CD8-positive, alpha-beta memory T cell (primary cell): ENCODE data around the gene TPSD1. TPM values are rescaled to one million over a fixed set of nuclear protein-coding genes. Genes with fewer than 3 reads are reported as not detected.
"Not testable (repeated sequence)": the region's sequence is repeated elsewhere in the genome, so short reads cannot be mapped to it uniquely, and the experiment has no call there.

ENCODE experiments used
- CTCF ChIA-PET: fragments of 350-600 bp; sonication (Branson Sonifier 250); formaldehyde crosslinking; loops from one replicate; lab custom pipeline; 2021; ENCODE audit warnings: antibody characterized with exemption; lab: Charles Lee
- POLR2A ChIA-PET: fragments of 350-600 bp; sonication (Branson Sonifier 250); formaldehyde crosslinking; loops from one replicate; lab custom pipeline; 2021; ENCODE audit warnings: antibody characterized with exemption; lab: Charles Lee
- DNase-seq, 5 donors: peaks; one replicate each; pipeline versions ENCODE4 v3.0.0 to v3.0.0-alpha.2; 2020 to 2022; ENCODE audit warnings: mixed read lengths in 1 of 5
- H3K27ac ChIP-seq: one replicate; pipeline ENCODE4 v1.7.0; 2013; ENCODE audit warnings: low read depth, mild to moderate bottlenecking, low read length, moderate library complexity
- H3K27me3 ChIP-seq: 2 replicates; pipeline ENCODE4 v1.7.0; 2013; ENCODE audit warnings: low read length, mild to moderate bottlenecking; ENCODE audit not compliant: insufficient read depth, poor library complexity, severe bottlenecking
- H3K36me3 ChIP-seq: 2 replicates; pipeline ENCODE4 v1.7.0; 2013; ENCODE audit warnings: mild to moderate bottlenecking, low read length, moderate library complexity; ENCODE audit not compliant: insufficient read depth
- H3K4me1 ChIP-seq: 2 replicates; pipeline ENCODE4 v1.7.0; 2013; ENCODE audit warnings: mild to moderate bottlenecking, low read length, moderate library complexity; ENCODE audit not compliant: insufficient read depth
- H3K4me3 ChIP-seq: 2 replicates; pipeline ENCODE4 v1.7.0; 2013; ENCODE audit warnings: mild to moderate bottlenecking, low read length
- H3K9me3 ChIP-seq: 2 replicates; pipeline ENCODE4 v1.7.0; 2013; ENCODE audit warnings: mild to moderate bottlenecking, low read length
- H3K27ac Mint-ChIP-seq, 8 donors: one replicate each; pipeline ENCODE4 v1.8.0; 2020 to 2021; ENCODE audit warnings: mixed read lengths in 8 of 8, mild to moderate bottlenecking in 6 of 8, inconsistent platforms in 3 of 8, moderate library complexity in 3 of 8
- H3K27me3 Mint-ChIP-seq, 2 donors: one replicate each; pipeline ENCODE4 v1.8.0; 2020 to 2021; ENCODE audit warnings: mixed read lengths in 2 of 2, mild to moderate bottlenecking in 1 of 2, moderate library complexity in 1 of 2
- H3K36me3 Mint-ChIP-seq, 3 donors: one replicate each; pipeline ENCODE4 v1.8.0; 2020 to 2021; ENCODE audit warnings: mixed read lengths in 3 of 3, inconsistent platforms in 1 of 3, mild to moderate bottlenecking in 1 of 3
- H3K4me1 Mint-ChIP-seq, 3 donors: one replicate each; pipeline ENCODE4 v1.8.0; 2020 to 2021; ENCODE audit warnings: mixed read lengths in 3 of 3, inconsistent platforms in 1 of 3, mild to moderate bottlenecking in 1 of 3
- H3K4me3 Mint-ChIP-seq, 7 donors: one replicate each; pipeline ENCODE4 v1.8.0; 2020 to 2021; ENCODE audit warnings: mixed read lengths in 7 of 7, mild to moderate bottlenecking in 6 of 7, moderate library complexity in 4 of 7, inconsistent platforms in 2 of 7
- H3K9me3 Mint-ChIP-seq, 5 donors: one replicate each; pipeline ENCODE4 v1.8.0; 2020 to 2022; ENCODE audit warnings: mixed read lengths in 5 of 5, mild to moderate bottlenecking in 3 of 5, moderate library complexity in 2 of 5, inconsistent platforms in 1 of 5
- polyA plus RNA-seq: library from polyadenylated mRNA; unstranded; fragments of 300-500 nt; fragmentation: Illumina TruSeq; gene quantifications from one replicate; pipeline ENCODE4 v1.2.3, GENCODE V29; 2021
- total RNA-seq, 2 experiments: library from RNA; stranded (reverse); gene quantifications; one replicate each; pipeline ENCODE4 v1.2.3, GENCODE V29; 2021

TPSD1 gene
- total and polyA plus RNA-seq, 3 experiments from 2014 or later, result not detected

DNA sequence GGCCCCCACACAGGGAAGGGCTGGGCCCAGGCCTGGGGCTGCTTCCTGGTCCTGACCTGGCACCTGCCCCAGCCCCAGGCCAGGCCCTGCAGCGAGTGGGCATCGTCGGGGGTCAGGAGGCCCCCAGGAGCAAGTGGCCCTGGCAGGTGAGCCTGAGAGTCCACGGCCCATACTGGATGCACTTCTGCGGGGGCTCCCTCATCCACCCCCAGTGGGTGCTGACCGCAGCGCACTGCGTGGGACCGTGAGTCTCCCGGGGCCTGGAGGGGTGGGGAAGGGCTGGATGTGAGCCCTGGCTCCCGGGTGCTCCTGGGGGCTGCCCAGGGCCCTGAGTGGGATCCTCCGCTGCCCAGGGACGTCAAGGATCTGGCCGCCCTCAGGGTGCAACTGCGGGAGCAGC lies 14.8 kb upstream of the TPSD1 start:
- not testable (repeated sequence) for H3K9me3 Mint-ChIP-seq

GRCh38 chr16:1243363-1243762 lies 12.5 kb upstream of the TPSD1 start:
- DNase-seq, H3K4me3 Mint-ChIP-seq, H3K9me3 Mint-ChIP-seq, H3K27me3 ChIP-seq, POLR2A ChIA-PET, H3K27ac Mint-ChIP-seq, H3K27ac ChIP-seq, H3K4me1 ChIP-seq, H3K9me3 ChIP-seq, H3K4me1 Mint-ChIP-seq, H3K36me3 ChIP-seq, H3K36me3 Mint-ChIP-seq, H3K4me3 ChIP-seq, H3K27me3 Mint-ChIP-seq, CTCF ChIA-PET: not testable (repeated sequence)

More for the DNA sequence above, 14.8 kb upstream of the TPSD1 start:
- H3K4me1 Mint-ChIP-seq, H3K9me3 ChIP-seq, CTCF ChIA-PET, H3K27me3 ChIP-seq, DNase-seq, H3K27ac Mint-ChIP-seq, H3K36me3 ChIP-seq, H3K27me3 Mint-ChIP-seq, POLR2A ChIA-PET, H3K4me1 ChIP-seq, H3K36me3 Mint-ChIP-seq, H3K27ac ChIP-seq, H3K4me3 Mint-ChIP-seq, H3K4me3 ChIP-seq: not testable (repeated sequence)

DNA sequence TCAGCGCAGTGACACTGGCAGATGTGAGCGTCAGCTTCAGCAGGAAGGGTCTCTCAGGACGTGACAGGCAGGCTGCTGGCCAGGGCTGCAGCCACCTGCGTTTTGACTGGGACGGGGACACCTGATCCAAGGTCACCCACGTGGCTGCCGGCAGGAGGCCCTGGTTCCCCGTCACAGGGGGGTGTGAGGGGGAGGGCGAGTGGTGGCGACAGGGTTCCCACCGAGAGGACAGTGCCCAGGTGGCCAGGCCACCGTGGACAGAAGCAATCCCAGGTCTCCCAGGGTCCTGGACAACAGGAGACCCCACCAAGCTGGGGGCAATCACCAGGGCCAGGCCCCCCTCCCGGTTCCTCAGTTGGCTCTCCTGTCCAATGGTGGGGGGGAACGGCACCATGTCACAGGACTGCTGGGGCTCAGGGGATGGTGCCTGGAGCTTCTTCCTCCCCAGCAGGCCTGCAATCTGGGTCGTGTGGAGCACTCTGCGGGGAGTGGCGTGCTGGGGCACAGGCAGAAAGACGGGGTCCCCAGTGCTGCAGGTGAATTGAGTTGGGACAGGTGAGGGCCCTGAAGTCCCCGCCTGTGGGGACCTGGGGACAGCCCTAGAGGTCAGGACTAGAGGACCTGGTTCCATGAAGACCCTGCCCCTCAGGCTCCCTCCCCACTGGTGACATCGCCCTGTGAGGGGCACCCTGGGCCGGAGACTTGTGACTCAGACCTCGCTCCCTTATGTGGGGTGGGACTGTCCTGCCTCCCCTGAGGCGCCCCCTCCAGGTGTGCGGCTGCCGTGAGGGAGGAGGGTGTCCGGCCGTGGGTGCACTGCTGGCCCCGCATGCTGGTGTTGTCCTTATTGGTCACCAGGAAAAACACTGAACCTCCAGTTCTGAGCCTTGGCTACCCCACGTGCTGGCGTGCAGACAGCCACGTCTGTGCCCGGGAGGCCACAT lies 11.7 kb upstream of the TPSD1 start:
- H3K4me1 ChIP-seq, H3K4me3 ChIP-seq, CTCF ChIA-PET, H3K4me1 Mint-ChIP-seq, H3K4me3 Mint-ChIP-seq, H3K27ac Mint-ChIP-seq, H3K9me3 Mint-ChIP-seq, H3K27ac ChIP-seq, H3K27me3 ChIP-seq, H3K36me3 ChIP-seq, H3K9me3 ChIP-seq, H3K27me3 Mint-ChIP-seq, POLR2A ChIA-PET, H3K36me3 Mint-ChIP-seq: not testable (repeated sequence)
- DNase-seq, result peak in 1 of 5 donors; percentile 21

DNA sequence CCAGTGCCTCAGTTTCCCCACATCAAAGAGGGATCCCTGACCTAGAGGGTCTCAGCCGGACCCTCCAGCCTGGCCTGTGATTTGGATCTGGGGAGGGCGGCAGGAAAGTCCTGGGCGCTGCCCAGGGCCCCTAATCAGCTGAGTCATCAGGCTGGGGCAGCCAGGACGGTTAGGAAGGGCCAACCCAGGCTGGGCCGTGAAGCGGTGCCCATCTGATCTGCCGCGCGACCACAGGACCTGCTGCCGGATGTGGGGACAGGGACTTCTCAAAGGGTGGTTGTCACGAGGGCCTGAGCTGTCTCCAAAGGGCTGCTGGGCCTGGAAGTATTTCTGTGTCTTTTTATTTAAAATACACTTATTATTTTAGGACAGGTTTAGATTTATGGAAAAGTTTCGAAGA lies 11.0 kb upstream of the TPSD1 start:
- CTCF ChIA-PET, result no interaction called here

GRCh38 chr16:1245452-1246020 lies 10.3 kb upstream of the TPSD1 start:
- Mint-ChIP-seq H3K27me3 (peaks cover 4 to 9% of the 10 kb centered on the region in 2 donors), H3K4me1 (no peaks in the 10 kb centered on the region), H3K4me3 (no peak overlapping the region), H3K9me3 (no peaks in the 10 kb centered on the region), H3K27ac (no peak overlapping the region), H3K36me3 (no peaks in the 10 kb centered on the region)
- H3K4me1 ChIP-seq, result no peaks in the 10 kb centered on the region
- DNase-seq, result no peak
- H3K36me3 ChIP-seq, result no peaks in the 10 kb centered on the region
- no peaks in the 10 kb centered on the region for H3K9me3 ChIP-seq
- POLR2A ChIA-PET, result no interaction called here
- no peak overlapping the region for H3K27ac ChIP-seq
- no peak overlapping the region for H3K4me3 ChIP-seq
- CTCF ChIA-PET, result no interaction called here
- no peaks in the 10 kb centered on the region for H3K27me3 ChIP-seq

More for the DNA sequence above, 11.0 kb upstream of the TPSD1 start:
- no peaks in the 10 kb centered on the region for H3K36me3 ChIP-seq
- peaks cover 4 to 9% of the 10 kb centered on the region in 2 donors for H3K27me3 Mint-ChIP-seq
- no peaks in the 10 kb centered on the region for H3K9me3 ChIP-seq
- no peaks in the 10 kb centered on the region for H3K9me3 Mint-ChIP-seq
- H3K27me3 ChIP-seq, result no peaks in the 10 kb centered on the region
- no peaks in the 10 kb centered on the region for H3K4me1 ChIP-seq
- H3K27ac Mint-ChIP-seq, result no peak overlapping the region
- POLR2A ChIA-PET, result no interaction called here
- H3K4me1 Mint-ChIP-seq, result no peaks in the 10 kb centered on the region
- no peaks in the 10 kb centered on the region for H3K36me3 Mint-ChIP-seq
- H3K27ac ChIP-seq, result no peak overlapping the region
- H3K4me3 Mint-ChIP-seq, result peak overlapping the region in 1 of 7 donors; percentile 13
- no peak for DNase-seq
- H3K4me3 ChIP-seq, result no peak overlapping the region

DNA sequence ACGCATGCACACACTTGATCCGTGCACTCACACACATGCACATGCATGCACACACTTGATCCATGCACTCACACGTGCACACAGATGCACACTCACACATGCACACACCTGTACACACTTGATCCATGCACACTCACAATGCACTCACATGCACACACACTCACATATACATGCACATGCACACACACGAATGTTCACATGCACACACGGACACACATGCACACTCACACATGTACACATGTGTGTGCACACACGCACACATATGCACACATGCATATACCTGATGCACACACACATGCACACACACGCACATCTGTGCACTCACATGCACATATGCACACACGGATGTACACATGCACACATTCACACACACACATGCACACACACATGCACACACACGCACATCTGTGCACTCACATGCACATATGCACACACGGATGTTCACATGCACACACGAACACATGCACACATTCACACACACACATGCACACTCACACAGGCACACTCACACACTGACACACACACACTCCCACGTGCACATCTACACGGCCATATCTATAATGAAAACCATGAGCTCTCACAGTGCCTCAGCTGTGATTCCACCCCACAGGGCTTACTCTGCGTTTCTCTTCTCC lies 7.8 kb upstream of the TPSD1 start:
- H3K4me1 ChIP-seq, H3K36me3 Mint-ChIP-seq, H3K27ac ChIP-seq, H3K4me1 Mint-ChIP-seq, H3K4me3 ChIP-seq, CTCF ChIA-PET, H3K27ac Mint-ChIP-seq, POLR2A ChIA-PET, H3K9me3 Mint-ChIP-seq, H3K27me3 ChIP-seq, H3K27me3 Mint-ChIP-seq, H3K36me3 ChIP-seq, H3K9me3 ChIP-seq, H3K4me3 Mint-ChIP-seq: not testable (repeated sequence)
- peak in 1 of 5 donors; percentile 23 for DNase-seq

GRCh38 chr16:1249031-1249755 lies 6.7 kb upstream of the TPSD1 start:
- H3K36me3 Mint-ChIP-seq, H3K9me3 ChIP-seq, POLR2A ChIA-PET, CTCF ChIA-PET, H3K27me3 ChIP-seq, H3K4me3 Mint-ChIP-seq, H3K4me1 ChIP-seq, H3K27ac ChIP-seq, H3K36me3 ChIP-seq, H3K4me3 ChIP-seq, H3K27ac Mint-ChIP-seq, H3K27me3 Mint-ChIP-seq, H3K4me1 Mint-ChIP-seq, H3K9me3 Mint-ChIP-seq: not testable (repeated sequence)
- peak in 1 of 5 donors; percentile 27 for DNase-seq
